ENCODE measurements around the gene PTPRN2. TPM values are rescaled to one million over a fixed set of nuclear protein-coding genes. Genes with fewer than 3 reads are reported as not detected.

PTPRN2 gene
- total RNA-seq, 2 experiments from 2014 or later: 0.70 TPM; not detected in 1

DNA sequence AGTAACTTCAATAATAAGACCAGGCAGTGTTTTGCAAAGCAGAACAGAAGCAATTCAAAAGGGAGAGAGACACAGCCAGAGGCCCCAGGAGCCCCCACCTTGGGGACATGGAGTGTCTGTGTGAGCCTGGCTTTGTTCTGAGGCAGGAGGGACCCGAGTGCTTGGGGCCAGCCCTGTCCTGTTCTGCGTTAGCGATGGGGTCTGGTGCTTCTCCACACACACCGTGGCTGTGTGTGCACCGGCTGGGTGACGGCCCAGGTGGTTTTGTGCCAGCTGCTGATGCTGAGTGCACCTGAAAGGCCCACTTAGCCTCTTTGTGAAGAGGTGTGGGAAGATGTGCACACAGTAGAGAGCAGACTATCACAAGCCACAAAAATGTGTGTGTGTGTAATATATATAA, 781.9 kb downstream of the PTPRN2 start:
- no peak for DNase-seq (ENCODE audit: low spot score)
- H3K9me2 ChIP-seq (ENCODE audit: insufficient read depth, low read length): no peaks in the 10 kb centered on the region
- BruUV-seq (replicated peaks): no TSS peak
- H3K27ac ChIP-seq (ENCODE audit: low read depth, low read length, poor library complexity, severe bottlenecking): no peak overlapping the region
- H2AFZ ChIP-seq (ENCODE audit: low read length): no peak overlapping the region
- POLR2A ChIA-PET: no interaction called here
- no peaks in the 10 kb centered on the region for H3K36me3 ChIP-seq (ENCODE audit: insufficient read depth, low read length)
- H3K4me2 ChIP-seq (ENCODE audit: low read length): no peak overlapping the region
- no peaks in the 10 kb centered on the region for H4K20me1 ChIP-seq (ENCODE audit: insufficient read depth, low read length)
- no peak for TF ChIP-seq EZH2phosphoT487 (IDR thresholded peaks at IDR 0.05; ENCODE audit: borderline replicate concordance, low read depth, low read length)
- TF ChIP-seq, protein P1, sequence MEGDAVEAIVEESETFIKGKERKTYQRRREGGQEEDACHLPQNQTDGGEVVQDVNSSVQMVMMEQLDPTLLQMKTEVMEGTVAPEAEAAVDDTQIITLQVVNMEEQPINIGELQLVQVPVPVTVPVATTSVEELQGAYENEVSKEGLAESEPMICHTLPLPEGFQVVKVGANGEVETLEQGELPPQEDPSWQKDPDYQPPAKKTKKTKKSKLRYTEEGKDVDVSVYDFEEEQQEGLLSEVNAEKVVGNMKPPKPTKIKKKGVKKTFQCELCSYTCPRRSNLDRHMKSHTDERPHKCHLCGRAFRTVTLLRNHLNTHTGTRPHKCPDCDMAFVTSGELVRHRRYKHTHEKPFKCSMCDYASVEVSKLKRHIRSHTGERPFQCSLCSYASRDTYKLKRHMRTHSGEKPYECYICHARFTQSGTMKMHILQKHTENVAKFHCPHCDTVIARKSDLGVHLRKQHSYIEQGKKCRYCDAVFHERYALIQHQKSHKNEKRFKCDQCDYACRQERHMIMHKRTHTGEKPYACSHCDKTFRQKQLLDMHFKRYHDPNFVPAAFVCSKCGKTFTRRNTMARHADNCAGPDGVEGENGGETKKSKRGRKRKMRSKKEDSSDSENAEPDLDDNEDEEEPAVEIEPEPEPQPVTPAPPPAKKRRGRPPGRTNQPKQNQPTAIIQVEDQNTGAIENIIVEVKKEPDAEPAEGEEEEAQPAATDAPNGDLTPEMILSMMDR (conservative IDR thresholded peaks at IDR 0.05; ENCODE audit: low read length): no peak
- intact Hi-C loops (cut with micrococcal nuclease; ENCODE audit: unreplicated experiment): no loop called here
- H3K4me1 ChIP-seq (ENCODE audit: insufficient read depth, low read length, poor library complexity, severe bottlenecking): no peaks in the 10 kb centered on the region
- CTCF ChIA-PET (ENCODE audit: unreplicated experiment): no interaction called here
- no peak overlapping the region for H3K4me3 ChIP-seq (ENCODE audit: low read depth, low read length, poor library complexity, severe bottlenecking)
- no peaks in the 10 kb centered on the region for H3K9me3 ChIP-seq (ENCODE audit: low read length)
- no peaks in the 10 kb centered on the region for H3K79me2 ChIP-seq (ENCODE audit: insufficient read depth, low read depth, low read length)

GRCh38 chr7:157803906-157804305, 783.7 kb downstream of the PTPRN2 start:
- Histone ChIP-seq H3K4me1 (ENCODE audit: insufficient read depth, low read length, poor library complexity, severe bottlenecking) (no peaks in the 10 kb centered on the region), H3K9me2 (ENCODE audit: insufficient read depth, low read length) (no peaks in the 10 kb centered on the region), H3K79me2 (ENCODE audit: insufficient read depth, low read depth, low read length) (no peaks in the 10 kb centered on the region), H3K27ac (ENCODE audit: low read depth, low read length, poor library complexity, severe bottlenecking) (no peak overlapping the region), H3K36me3 (ENCODE audit: insufficient read depth, low read length) (no peaks in the 10 kb centered on the region), H4K20me1 (ENCODE audit: insufficient read depth, low read length) (no peaks in the 10 kb centered on the region), H3K4me2 (ENCODE audit: low read length) (no peak overlapping the region), H3K4me3 (ENCODE audit: low read depth, low read length, poor library complexity, severe bottlenecking) (no peak overlapping the region), H3K9me3 (ENCODE audit: low read length) (no peaks in the 10 kb centered on the region), H2AFZ (ENCODE audit: low read length) (no peak overlapping the region)
- TF ChIP-seq, protein P1 (conservative IDR thresholded peaks at IDR 0.05; ENCODE audit: low read length): no peak
- no peak for TF ChIP-seq EZH2phosphoT487 (IDR thresholded peaks at IDR 0.05; ENCODE audit: borderline replicate concordance, low read depth, low read length)
- POLR2A ChIA-PET: no interaction called here
- BruUV-seq (replicated peaks): no TSS peak
- no peak for DNase-seq (ENCODE audit: low spot score)
- CTCF ChIA-PET (ENCODE audit: unreplicated experiment): no interaction called here
- intact Hi-C loops (cut with micrococcal nuclease; ENCODE audit: unreplicated experiment): no loop called here

DNA sequence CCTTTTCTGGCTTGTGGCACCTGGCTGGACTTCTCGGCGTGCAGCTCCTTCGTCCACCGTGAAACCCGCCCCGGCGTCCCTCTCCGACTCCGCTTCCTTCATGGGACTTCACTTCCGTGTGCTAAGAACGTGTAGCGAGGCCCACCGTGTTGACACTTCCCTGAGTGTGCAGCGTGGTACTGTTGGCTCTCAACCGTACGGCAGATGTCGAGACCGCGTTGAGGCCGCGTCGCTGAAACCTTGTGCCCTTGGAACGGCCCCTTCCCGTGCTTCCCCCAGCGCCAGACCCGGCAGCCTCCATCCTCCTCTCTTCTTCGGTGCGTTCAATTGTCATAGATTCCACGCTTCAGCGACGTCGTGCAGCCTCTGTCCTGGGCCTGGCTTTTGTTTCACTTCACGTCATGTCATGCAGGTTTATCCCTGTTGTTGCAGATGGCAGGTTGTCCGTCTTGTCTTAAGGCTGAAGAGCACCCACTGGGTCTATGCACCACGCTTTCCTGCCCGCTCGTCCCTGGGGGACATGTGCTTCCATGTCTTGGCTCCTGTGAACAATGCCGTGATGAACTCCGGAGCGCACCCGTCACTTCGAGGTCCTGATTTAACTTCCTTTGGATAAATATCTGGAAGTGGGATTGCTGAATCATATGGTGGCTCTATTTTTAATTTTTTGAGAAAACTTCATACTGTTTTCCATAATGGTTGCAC, 785.5 kb downstream of the PTPRN2 start:
- no TSS peak for BruUV-seq (replicated peaks)
- Histone ChIP-seq H3K9me3 (ENCODE audit: low read length) (no peaks in the 10 kb centered on the region), H3K4me2 (ENCODE audit: low read length) (no peak overlapping the region), H3K36me3 (ENCODE audit: insufficient read depth, low read length) (no peaks in the 10 kb centered on the region), H3K9me2 (ENCODE audit: insufficient read depth, low read length) (no peaks in the 10 kb centered on the region), H3K27ac (ENCODE audit: low read depth, low read length, poor library complexity, severe bottlenecking) (no peak overlapping the region), H2AFZ (ENCODE audit: low read length) (no peak overlapping the region), H3K79me2 (ENCODE audit: insufficient read depth, low read depth, low read length) (no peaks in the 10 kb centered on the region), H4K20me1 (ENCODE audit: insufficient read depth, low read length) (no peaks in the 10 kb centered on the region), H3K4me3 (ENCODE audit: low read depth, low read length, poor library complexity, severe bottlenecking) (no peak overlapping the region), H3K4me1 (ENCODE audit: insufficient read depth, low read length, poor library complexity, severe bottlenecking) (no peaks in the 10 kb centered on the region)
- intact Hi-C loops (cut with micrococcal nuclease; ENCODE audit: unreplicated experiment): no loop called here
- no peak for DNase-seq (ENCODE audit: low spot score)
- POLR2A ChIA-PET: no interaction called here
- CTCF ChIA-PET (ENCODE audit: unreplicated experiment): no interaction called here
- TF ChIP-seq EZH2phosphoT487 (IDR thresholded peaks at IDR 0.05; ENCODE audit: borderline replicate concordance, low read depth, low read length): no peak
- TF ChIP-seq, protein P1 (conservative IDR thresholded peaks at IDR 0.05; ENCODE audit: low read length): no peak

All from OCI-LY7 (cell line).